Globus pallidus (tissue), 1 donor: Measurements from ENCODE around the gene TBC1D10B.
A peak's percentile ranks its signal among the peaks of the same experiment; 100 is the strongest.
"Not testable (repeated sequence)": the region's sequence is repeated elsewhere in the genome, so short reads cannot be mapped to it uniquely, and the experiment has no call there.

Experiments
- DNase-seq: peaks from one replicate; pipeline ENCODE4 v3.0.0-alpha.2; 2015; ENCODE audit warnings: low spot score

The TBC1D10B gene

DNA sequence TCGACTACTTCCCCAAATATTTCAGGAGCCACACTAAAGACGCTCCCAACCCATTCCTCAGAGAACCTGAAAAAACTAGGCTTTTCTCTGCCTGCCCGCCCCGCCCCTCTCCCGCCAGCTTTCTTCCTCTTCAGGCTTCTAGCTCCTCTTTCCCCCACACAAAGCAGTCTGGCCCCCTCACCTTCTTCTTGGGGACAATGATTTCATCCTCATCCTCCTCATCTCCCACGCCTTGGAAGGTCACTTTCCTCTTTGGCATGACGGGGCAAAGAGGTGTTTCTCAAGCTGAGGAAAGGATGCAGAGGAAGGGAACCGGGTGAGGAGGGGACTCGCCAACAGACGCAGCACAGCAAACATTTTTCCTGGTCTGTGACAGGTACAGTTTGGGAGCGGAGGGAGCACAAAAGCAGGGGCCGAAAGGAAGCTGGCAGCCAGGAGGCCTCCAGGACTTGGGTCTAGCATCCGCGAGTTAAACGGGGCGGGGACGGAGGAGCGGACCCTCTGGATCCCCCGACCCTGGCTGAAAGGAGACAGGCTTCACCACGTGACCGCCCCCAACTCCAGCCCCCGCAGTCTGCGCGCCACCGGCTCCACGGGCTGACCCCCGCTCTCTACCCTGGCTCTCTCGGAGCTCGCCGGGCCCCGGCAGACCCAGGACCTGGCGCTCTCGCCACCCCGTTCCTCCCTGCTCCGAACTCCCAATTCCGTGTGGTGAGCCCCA lies 15.7 kb downstream of the TBC1D10B start:
- no peak for DNase-seq

DNA sequence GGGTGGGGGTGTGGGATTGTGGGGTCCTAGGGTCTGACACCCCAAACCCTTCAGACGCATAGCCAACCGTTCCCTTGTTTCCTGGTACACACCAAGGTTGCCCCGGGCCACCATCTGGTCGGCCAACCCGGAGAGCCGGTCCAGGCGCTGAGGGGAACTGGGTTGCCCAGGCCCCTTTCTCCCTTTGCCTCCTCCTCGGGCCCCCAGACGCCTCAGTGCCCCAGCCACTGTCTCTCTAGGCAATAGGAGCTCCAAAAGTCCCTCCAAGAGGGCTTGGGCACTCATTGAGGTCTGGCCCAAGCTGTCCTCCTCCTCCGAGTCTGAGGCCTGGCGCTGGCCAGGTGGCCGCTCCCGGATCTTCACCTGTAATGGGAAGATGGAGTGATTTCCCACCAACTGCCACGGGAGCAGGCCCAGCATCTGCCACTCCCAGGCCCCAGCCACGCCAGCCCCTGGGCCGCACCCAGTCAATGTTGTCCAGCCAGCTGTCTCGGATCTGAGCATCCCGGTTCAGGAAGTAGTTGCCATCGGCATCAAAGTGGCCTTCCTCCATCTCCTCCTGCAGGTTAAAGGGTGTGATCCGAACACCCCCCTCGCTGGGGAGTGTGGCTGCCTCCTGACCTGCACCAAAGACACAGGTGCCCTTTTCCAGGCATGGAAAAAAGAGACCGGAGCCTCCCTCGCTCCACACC lies 16.7 kb downstream of the TBC1D10B start:
- DNase-seq: no peak

DNA sequence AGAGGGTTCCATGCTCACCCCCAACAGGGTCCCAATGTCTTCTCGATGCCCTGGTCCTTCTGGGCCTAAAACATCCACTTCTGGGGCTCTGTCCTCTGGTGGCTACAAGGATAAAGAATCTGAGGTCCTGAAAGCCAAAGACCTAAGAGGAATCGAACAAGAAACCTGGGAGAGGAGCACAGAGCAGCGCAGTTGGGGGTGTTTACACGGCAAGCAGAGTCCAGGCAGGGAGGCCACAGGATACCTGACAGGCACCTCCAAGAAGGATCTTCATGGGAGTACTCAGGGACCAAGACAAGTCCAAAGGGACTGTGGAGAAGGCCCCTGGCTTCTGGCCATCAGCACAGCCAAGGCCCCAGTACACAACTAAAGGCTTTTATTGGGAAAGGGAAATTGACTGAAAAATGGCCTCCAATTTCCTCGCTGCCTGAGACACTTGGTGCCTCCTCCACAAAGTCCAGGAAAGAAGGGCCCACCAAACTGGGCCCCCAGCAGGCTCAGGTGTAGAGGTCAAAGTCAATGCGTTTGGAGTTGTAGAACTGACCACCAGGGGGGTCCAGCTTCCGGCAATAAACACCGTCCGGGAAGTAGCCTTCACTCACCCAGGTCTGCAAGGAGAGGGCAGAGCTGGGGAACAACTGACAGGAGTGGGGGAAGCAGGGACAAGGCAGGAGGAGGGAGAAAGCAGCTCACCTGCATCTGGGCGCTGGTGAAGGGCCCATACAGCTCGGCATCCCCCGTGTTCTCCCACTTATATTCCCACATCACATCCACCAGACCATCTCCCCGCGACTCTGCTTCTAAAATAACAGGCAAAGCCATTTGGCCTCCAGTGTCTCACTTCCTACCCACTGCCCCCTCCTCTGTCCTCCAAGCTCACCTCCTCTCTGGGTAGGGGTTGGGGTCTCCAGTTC lies 17.5 kb downstream of the TBC1D10B start:
- DNase-seq: no peak

- DNase-seq: peak; percentile 83
These were observed 18.5 kb downstream of the TBC1D10B start for GRCh38 chr16:30351586-30352419.

- no peak for DNase-seq
These were observed 19.3 kb downstream of the TBC1D10B start for GRCh38 chr16:30351001-30351441.

- no peak for DNase-seq
These were observed 20.0 kb downstream of the TBC1D10B start for GRCh38 chr16:30350134-30350871.

GRCh38 chr16:30349675-30350074 lies 20.6 kb downstream of the TBC1D10B start:
- no peak for DNase-seq

DNA sequence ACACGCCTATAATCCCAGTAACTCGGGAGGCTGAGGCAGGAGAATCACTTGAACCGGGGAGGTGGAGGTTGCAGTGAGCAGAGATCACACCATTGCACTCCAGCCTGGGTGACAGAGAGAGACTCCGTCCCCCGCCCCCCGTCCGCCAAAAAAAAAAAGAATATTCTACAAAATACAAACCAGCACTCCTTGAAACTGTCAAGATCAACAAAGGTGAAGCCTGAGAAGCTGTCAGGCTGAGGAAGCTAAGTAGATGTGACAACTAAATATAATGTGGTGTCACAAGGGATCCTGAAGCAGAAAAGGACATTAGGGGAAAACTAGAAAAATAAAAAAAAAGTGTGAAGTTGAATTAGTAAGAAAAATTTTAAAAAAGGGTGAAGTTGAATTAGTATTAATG lies 21.4 kb downstream of the TBC1D10B start:
- no peak for DNase-seq

GRCh38 chr16:30348113-30348512 lies 22.2 kb downstream of the TBC1D10B start:
- no peak for DNase-seq

GRCh38 chr16:30346286-30346685 lies 24.0 kb downstream of the TBC1D10B start:
- no peak for DNase-seq

DNA sequence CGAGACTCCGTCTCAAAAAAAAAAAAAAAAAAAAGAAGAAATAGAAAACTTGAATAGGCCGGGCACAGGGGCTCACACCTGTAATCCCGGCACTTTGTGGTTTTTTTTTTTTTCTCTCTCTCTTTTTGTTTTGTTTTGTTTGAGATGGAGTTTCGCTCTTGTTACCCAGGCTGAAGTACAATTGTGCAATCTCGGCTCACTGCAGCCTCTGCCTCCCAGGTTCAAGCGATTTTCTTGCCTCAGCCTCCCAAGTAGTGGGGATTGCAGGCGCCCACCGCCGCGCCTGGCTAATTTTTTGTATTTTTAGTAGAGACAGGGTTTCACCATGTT lies 26.8 kb downstream of the TBC1D10B start:
- not testable (repeated sequence) for DNase-seq

- no peak for DNase-seq
These were observed 27.4 kb downstream of the TBC1D10B start for GRCh38 chr16:30342751-30343490.

GRCh38 chr16:30341971-30342370 lies 28.3 kb downstream of the TBC1D10B start:
- DNase-seq: not testable (repeated sequence)

GRCh38 chr16:30340621-30341020 lies 29.7 kb downstream of the TBC1D10B start:
- DNase-seq: no peak

DNA sequence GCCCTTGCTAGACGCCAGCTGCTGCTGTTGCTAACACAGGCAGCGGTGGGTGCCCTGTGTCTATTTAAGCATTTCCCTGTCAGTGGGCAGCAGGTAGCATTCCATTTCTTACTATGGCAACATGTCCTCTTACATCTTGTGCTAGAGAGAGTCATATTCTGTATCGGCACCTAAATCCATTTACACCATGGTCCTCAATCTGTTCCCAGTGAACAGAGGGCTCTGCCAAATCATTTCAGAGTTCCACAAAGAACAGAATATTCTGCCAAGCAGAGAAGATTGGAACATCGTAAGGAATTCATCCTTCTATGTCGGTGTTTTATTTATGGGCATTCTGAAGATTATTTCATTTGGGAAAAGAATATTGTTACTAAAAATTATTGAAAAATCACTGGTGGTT lies 31.6 kb downstream of the TBC1D10B start:
- not testable (repeated sequence) for DNase-seq

GRCh38 chr16:30337964-30338357 lies 32.3 kb downstream of the TBC1D10B start:
- not testable (repeated sequence) for DNase-seq

- no peak for DNase-seq
These were observed 34.5 kb downstream of the TBC1D10B start for GRCh38 chr16:30335598-30336474.

GRCh38 chr16:30335028-30335597 lies 35.2 kb downstream of the TBC1D10B start:
- peak; percentile 78 for DNase-seq

DNA sequence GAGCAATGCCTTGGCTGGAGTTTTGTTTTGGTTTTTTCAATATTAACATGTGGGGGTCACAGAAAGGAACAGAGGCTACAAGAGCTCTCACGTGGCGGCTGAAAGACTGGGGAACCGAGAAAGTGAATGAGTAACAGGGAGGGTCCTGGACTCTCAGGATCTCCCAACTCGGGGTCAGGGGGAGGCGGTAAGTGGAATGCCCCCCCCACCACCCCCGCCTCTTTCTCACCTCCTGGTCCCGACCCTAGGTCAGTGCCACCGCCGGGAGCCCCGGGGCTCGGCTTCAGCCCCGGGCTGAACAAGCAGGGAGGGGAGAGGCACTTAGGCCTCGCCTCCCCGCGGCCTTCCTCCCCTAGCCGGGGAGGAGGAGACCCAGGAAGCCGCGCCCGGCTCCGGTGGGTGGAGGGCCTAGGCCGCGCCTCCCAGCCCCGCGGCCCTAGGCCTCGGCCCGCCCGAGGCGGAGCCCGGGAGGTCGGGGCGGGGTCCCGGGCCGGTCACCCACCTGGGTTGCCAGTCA lies 35.8 kb downstream of the TBC1D10B start:
- not testable (repeated sequence) for DNase-seq
